Esophagus muscularis mucosa (tissue), 4 donors: Measurements from ENCODE around the gene TMEM135. TPM values are rescaled to one million over a fixed set of nuclear protein-coding genes. Genes with fewer than 3 reads are reported as not detected.

ENCODE experiments used
- DNase-seq: peaks from one replicate; pipeline ENCODE4 v3.0.0-alpha.2; 2017; ENCODE audit errors: extremely low spot score
- H3K27ac ChIP-seq, 4 donors: fragments of 200-600 bp; sonication (generic); replicated peaks in 1 of 4; 1 replicate in 3 of 4; 2 replicates in 1 of 4; pipeline ENCODE4 v1.5.1; 2016 to 2019; ENCODE audit warnings: mild to moderate bottlenecking in 1 of 4
- H3K27me3 ChIP-seq, 4 donors: fragments of 200-600 bp; sonication (generic); one replicate each; pipeline versions ENCODE4 v1.5.1 to v1.6.0; 2016 to 2019
- H3K36me3 ChIP-seq, 4 donors: fragments of 200-600 bp; sonication (generic); one replicate each; pipeline ENCODE4 v1.5.1; 2016 to 2019
- H3K4me1 ChIP-seq, 4 donors: fragments of 200-600 bp; sonication (generic); one replicate each; pipeline ENCODE4 v1.5.1; 2016 to 2019
- H3K4me3 ChIP-seq, 4 donors: fragments of 200-600 bp; sonication (generic); 1 replicate in 2 of 4; 2 replicates in 2 of 4; pipeline ENCODE4 v1.5.1; 2016 to 2019; ENCODE audit warnings: mild to moderate bottlenecking in 4 of 4, moderate library complexity in 1 of 4
- H3K9me3 ChIP-seq, 4 donors: fragments of 200-600 bp; sonication (generic); 1 replicate in 3 of 4; 2 replicates in 1 of 4; pipeline ENCODE4 v1.5.1; 2016 to 2019
- CTCF ChIP-seq, 3 experiments: fragments of 200-600 bp in 2 of 3; fragments of 450-650 bp in 1 of 3; sonication (generic) in 2 of 3; IDR thresholded peaks; one replicate each; pipeline ENCODE4 v1.5.1; 2017 to 2019; ENCODE audit warnings: antibody characterized with exemption in 3 of 3, mild to moderate bottlenecking in 2 of 3, moderate library complexity in 1 of 3
- EP300 ChIP-seq: sonication (generic); formaldehyde crosslinking; IDR thresholded peaks from one replicate; pipeline ENCODE4 v1.6.1; 2017; ENCODE audit warnings: antibody characterized with exemption
- POLR2A ChIP-seq: fragments of 450-650 bp; IDR thresholded peaks from one replicate; pipeline ENCODE4 v1.6.1; 2017; ENCODE audit warnings: antibody characterized with exemption, moderate library complexity, mild to moderate bottlenecking, low read depth
- POLR2AphosphoS5 ChIP-seq, 2 donors: sonication (generic); formaldehyde crosslinking; IDR thresholded peaks; one replicate each; pipeline ENCODE4 v1.6.1; 2017; ENCODE audit warnings: antibody characterized with exemption in 2 of 2
- WGBS: methylation state at CpG from one replicate; pipeline ENCODE4 v1.1.5; 2018; 5-methylcytosine and 5-hydroxymethylcytosine counted together
- intact Hi-C: fragments of 100-400 bp; cut with DNase I; formaldehyde crosslinking; loops from one replicate; pipeline ENCODE4 v1.15.1; 2023
- total RNA-seq, 4 donors: library from RNA; depleted of rRNA; stranded (reverse); fragments of >200 nt; gene quantifications; one replicate each; pipeline versions ENCODE4 v1.1.0 to v1.2.1, GENCODE V29; 2016

TMEM135 gene
- total RNA-seq, 4 donors from 2014 or later, result 11.6 to 19.5 (median 14.9) TPM

GRCh38 chr11:87128372-87128771 lies 90.6 kb downstream of the TMEM135 start:
- Histone ChIP-seq H3K4me1 (peaks cover 0 to 3% (median 0%) of the 10 kb centered on the region in 4 donors), H3K27ac (no peak overlapping the region), H3K4me3 (no peak overlapping the region), H3K27me3 (no peaks in the 10 kb centered on the region), H3K36me3 (no peaks in the 10 kb centered on the region), H3K9me3 (no peaks in the 10 kb centered on the region)
- 88% methylated on average over 2 of the region's 2 CpGs for WGBS
- TF ChIP-seq EP300, result no peak
- no peak for TF ChIP-seq POLR2AphosphoS5 (IDR thresholded peaks at IDR 0.05)
- TF ChIP-seq CTCF (IDR thresholded peaks at IDR 0.05), result no peak
- no peak for TF ChIP-seq POLR2A
- intact Hi-C loops, result no loop called here
- DNase-seq, result no peak

- intact Hi-C loops, result no loop called here
- H3K9me3 ChIP-seq, result peaks cover 0 to 9% (median 4%) of the 10 kb centered on the region in 4 donors
- H3K27me3 ChIP-seq, result no peaks in the 10 kb centered on the region
- no peak overlapping the region for H3K4me3 ChIP-seq
- no peaks in the 10 kb centered on the region for H3K36me3 ChIP-seq
- peaks cover 0 to 5% (median 0%) of the 10 kb centered on the region in 4 donors for H3K4me1 ChIP-seq
- 100% methylated on average over 1 of the region's 1 CpG for WGBS
- DNase-seq, result no peak
- TF ChIP-seq POLR2AphosphoS5 (IDR thresholded peaks at IDR 0.05) (no peak), CTCF (IDR thresholded peaks at IDR 0.05) (no peak), POLR2A (no peak), EP300 (no peak)
- H3K27ac ChIP-seq, result no peak overlapping the region
Observed at GRCh38 chr11:87134524-87135106, 96.9 kb downstream of the TMEM135 start.

- TF ChIP-seq EP300, result no peak
- no peak for TF ChIP-seq POLR2A
- TF ChIP-seq CTCF (IDR thresholded peaks at IDR 0.05), result no peak
- TF ChIP-seq POLR2AphosphoS5 (IDR thresholded peaks at IDR 0.05), result no peak
- H3K4me1 ChIP-seq, result peaks cover 0 to 5% (median 0%) of the 10 kb centered on the region in 4 donors
- no peak overlapping the region for H3K4me3 ChIP-seq
- H3K27me3 ChIP-seq, result no peaks in the 10 kb centered on the region
- H3K9me3 ChIP-seq, result peaks cover 0 to 11% (median 5%) of the 10 kb centered on the region in 4 donors
- WGBS, result 79% methylated on average over 1 of the region's 1 CpG
- no peak for DNase-seq
- no peak overlapping the region for H3K27ac ChIP-seq
- no peaks in the 10 kb centered on the region for H3K36me3 ChIP-seq
- intact Hi-C loops, result no loop called here
Observed at GRCh38 chr11:87136236-87136635, 98.5 kb downstream of the TMEM135 start.

- DNase-seq, result no peak
Observed at GRCh38 chr11:87137711-87138110, 100.0 kb downstream of the TMEM135 start.

More at GRCh38 chr11:87137711-87138110, 100.0 kb downstream of the TMEM135 start:
- Histone ChIP-seq H3K4me3 (no peak overlapping the region), H3K27me3 (no peaks in the 10 kb centered on the region), H3K27ac (no peak overlapping the region), H3K36me3 (no peaks in the 10 kb centered on the region), H3K4me1 (peaks cover 0 to 5% (median 0%) of the 10 kb centered on the region in 4 donors), H3K9me3 (peaks cover 0 to 11% (median 5%) of the 10 kb centered on the region in 4 donors)
- intact Hi-C loops, result no loop called here
- TF ChIP-seq EP300, result no peak
- TF ChIP-seq CTCF (IDR thresholded peaks at IDR 0.05), result no peak
- no peak for TF ChIP-seq POLR2A
- no peak for TF ChIP-seq POLR2AphosphoS5 (IDR thresholded peaks at IDR 0.05)
- WGBS, result 76% methylated on average over 2 of the region's 2 CpGs
